Measurements from ENCODE around the gene SYT1.

SYT1 gene

DNA sequence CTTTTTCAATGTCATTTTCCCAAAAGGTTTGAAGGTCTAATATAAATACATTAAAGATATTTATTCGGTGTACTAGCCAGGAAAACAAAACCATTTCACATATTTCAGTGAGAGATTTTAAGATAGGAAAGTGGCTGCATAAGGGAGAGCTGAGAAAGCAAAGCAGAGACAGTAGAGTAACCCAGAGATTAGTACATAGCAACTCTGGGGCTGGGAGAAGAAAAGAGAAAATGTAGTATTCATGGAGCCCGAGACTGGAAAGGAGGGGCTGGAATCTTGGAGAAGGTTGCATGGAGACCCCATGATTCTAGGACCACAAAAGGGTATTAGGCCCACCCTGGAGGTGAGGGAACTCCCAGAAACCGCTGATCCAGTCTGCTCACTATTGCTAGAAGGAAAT is 589.2 kb downstream of the SYT1 start:
- Mint-ChIP-seq H3K4me1 (ENCODE audit: low read depth in 2 of 2) (no peaks in the 10 kb centered on the region), H3K27me3 (no peaks in the 10 kb centered on the region), H3K4me3 (no peak overlapping the region), H3K9me3 (no peaks in the 10 kb centered on the region), H3K27ac (no peak overlapping the region), H3K36me3 (ENCODE audit: insufficient read depth) (no peaks in the 10 kb centered on the region)
- DNase-seq (no peak), ATAC-seq (replicated peaks) (no peak)

DNA sequence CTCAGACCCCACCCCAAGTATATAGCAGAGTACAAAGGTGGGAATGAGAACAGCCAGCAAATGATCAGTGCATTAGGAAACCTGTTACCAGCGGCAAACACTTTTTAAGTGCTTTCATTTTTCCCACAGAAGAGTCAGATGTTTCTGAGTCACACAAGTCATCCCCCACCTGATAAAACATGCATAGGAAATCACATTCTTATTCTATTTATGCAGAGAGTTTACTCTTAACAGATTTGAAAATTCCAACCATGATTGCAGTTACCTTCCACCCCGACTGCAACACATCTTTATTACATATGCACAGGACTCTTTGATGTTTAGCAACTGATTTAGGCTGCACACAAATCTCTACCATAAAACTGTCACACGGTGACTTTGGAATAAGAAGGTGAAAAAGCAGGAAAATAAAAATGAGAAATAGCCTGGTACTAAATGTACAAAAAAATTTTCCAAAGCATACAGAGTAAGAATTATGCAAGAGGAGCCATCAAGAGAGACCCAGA is 589.8 kb downstream of the SYT1 start:
- Mint-ChIP-seq H3K27ac (no peak overlapping the region), H3K27me3 (no peaks in the 10 kb centered on the region), H3K4me1 (ENCODE audit: low read depth in 2 of 2) (no peaks in the 10 kb centered on the region), H3K4me3 (no peak overlapping the region), H3K9me3 (no peaks in the 10 kb centered on the region), H3K36me3 (ENCODE audit: insufficient read depth) (no peaks in the 10 kb centered on the region)
- no peak for ATAC-seq (replicated peaks)
- no peak for DNase-seq

DNA sequence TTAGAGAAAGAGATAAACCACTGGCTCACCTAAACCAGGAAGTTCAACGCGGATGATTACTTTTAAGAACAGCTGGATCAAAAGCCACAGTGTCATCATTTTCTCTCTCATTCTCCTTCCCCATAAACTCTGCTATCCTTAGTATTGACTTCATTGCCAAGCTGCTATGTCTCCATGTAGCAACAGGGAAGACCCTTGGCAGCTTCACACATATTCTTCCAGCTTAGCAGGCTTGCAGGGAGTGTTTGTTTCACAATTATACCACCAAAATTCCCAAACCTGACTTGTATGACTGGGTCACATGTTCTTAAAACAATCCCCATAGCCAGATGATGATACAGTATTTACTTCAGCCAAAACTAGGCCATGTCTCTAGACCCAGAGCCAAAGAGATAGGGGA is 590.7 kb downstream of the SYT1 start:
- Mint-ChIP-seq H3K36me3 (ENCODE audit: insufficient read depth) (no peaks in the 10 kb centered on the region), H3K4me3 (no peak overlapping the region), H3K27ac (no peak overlapping the region), H3K9me3 (peaks cover 0 to 8% of the 10 kb centered on the region in 2 donors), H3K27me3 (no peaks in the 10 kb centered on the region), H3K4me1 (ENCODE audit: low read depth in 2 of 2) (no peaks in the 10 kb centered on the region)
- DNase-seq (no peak), ATAC-seq (replicated peaks) (no peak)

DNA sequence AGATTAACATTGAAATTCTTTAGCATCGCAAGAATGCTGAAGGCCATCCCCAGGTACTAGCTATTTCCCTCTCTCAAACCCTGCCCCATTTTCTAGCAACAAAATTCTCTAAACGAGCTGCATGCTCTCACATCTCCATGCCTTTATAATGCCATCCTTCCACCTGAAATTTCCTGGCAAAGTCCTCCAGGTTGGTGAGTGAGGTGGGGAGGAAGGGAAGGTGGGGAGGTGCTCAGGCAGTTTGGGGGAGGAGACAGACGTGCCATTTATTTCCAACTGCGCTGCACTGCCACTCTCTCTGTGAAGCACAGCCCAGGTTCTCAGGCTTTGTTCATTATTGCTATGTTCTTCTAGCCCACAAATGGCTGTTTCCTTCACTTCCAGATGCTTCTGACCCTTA is 617.7 kb downstream of the SYT1 start:
- Mint-ChIP-seq H3K27ac (no peak overlapping the region), H3K4me1 (ENCODE audit: low read depth in 2 of 2) (no peaks in the 10 kb centered on the region), H3K36me3 (ENCODE audit: insufficient read depth) (no peaks in the 10 kb centered on the region), H3K4me3 (no peak overlapping the region), H3K27me3 (no peaks in the 10 kb centered on the region), H3K9me3 (peaks cover 9 to 20% of the 10 kb centered on the region in 2 donors)
- DNase-seq (no peak), ATAC-seq (replicated peaks) (no peak)

DNA sequence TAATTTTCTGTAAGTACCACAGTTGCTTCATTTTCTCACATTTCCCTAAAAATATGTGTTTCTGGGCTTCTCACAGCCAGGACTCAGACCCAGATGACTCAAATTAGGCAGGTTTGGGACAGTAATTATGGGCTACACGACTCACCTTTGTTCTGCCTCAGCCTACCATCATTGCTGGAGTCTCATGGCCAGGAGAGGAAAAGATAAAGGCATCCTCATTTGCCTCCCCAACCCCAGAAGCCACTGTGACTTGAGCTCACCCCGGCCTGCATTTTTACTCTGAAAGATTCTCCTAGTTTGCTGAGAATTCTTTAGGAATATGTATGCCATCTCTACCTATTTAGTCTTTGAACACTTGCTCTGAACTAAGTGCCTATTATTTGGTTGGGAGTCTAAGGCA is 618.3 kb downstream of the SYT1 start:
- no peak overlapping the region for H3K4me3 Mint-ChIP-seq
- no peaks in the 10 kb centered on the region for H3K27me3 Mint-ChIP-seq
- H3K4me1 Mint-ChIP-seq (ENCODE audit: low read depth in 2 of 2): no peaks in the 10 kb centered on the region
- H3K36me3 Mint-ChIP-seq (ENCODE audit: insufficient read depth): no peaks in the 10 kb centered on the region
- no peak for DNase-seq
- peaks cover 9 to 20% of the 10 kb centered on the region in 2 donors for H3K9me3 Mint-ChIP-seq
- no peak overlapping the region for H3K27ac Mint-ChIP-seq
- no peak for ATAC-seq (replicated peaks)

DNA sequence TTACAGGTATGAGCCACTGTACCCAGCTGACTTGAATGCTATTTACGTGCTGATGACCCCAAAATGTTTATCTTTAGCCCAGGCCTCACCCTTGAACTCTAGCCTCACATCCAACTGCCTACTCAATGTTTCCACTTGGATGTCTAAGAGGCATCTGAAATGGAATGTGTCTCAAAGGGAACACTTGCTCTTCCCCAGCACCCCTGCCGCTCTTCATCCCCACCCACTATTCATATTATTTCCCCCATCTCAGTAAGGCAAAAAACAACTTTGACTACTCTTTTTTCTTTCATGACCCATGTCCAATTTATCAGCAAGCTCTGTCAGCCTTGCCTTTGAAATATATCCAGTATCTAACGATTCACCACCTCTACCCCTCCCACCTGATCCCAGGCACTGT is 621.6 kb downstream of the SYT1 start:
- H3K27me3 Mint-ChIP-seq: no peaks in the 10 kb centered on the region
- DNase-seq (no peak), ATAC-seq (replicated peaks) (no peak)
- H3K4me1 Mint-ChIP-seq (ENCODE audit: low read depth in 2 of 2): no peaks in the 10 kb centered on the region
- H3K36me3 Mint-ChIP-seq (ENCODE audit: insufficient read depth): no peaks in the 10 kb centered on the region
- peaks cover 11 to 20% of the 10 kb centered on the region in 2 donors for H3K9me3 Mint-ChIP-seq
- H3K27ac Mint-ChIP-seq: no peak overlapping the region
- no peak overlapping the region for H3K4me3 Mint-ChIP-seq

DNA sequence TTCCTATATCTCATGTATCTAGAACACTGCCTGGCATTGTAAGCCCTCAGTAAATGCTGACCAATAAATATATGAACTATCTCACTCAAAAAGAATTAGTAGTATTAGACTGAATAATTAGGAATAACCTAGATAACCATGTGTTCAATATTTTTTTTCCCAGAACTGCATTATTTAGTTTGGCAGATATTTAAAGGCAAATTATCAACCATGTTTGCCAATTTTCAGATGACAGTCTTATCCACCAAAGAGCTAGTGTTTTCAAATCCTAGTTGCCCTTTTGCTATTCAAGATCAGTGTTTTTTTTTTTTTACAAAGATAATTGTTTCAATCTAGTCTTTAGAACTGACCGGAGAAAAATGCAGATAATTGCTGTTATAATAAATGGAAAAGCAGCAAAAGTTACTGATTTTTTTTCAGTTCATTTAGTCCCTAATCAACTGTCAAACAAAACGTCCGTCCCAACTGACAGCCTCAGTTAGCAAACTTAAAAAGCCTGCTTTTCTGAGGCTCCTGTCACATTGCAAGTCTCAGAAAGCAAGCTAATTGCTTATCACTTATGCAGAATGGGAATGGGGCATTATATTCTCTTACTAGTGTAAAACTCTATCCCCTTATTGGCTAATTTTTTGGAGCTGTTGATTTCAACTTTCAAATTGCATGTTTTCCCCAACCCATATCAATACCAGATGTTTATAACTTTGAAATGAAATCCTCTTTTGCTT is 623.0 kb downstream of the SYT1 start:
- H3K9me3 Mint-ChIP-seq: peaks cover 11 to 15% of the 10 kb centered on the region in 2 donors
- H3K27me3 Mint-ChIP-seq: no peaks in the 10 kb centered on the region
- DNase-seq (no peak), ATAC-seq (replicated peaks) (no peak)
- no peak overlapping the region for H3K27ac Mint-ChIP-seq
- no peaks in the 10 kb centered on the region for H3K4me1 Mint-ChIP-seq (ENCODE audit: low read depth in 2 of 2)
- no peaks in the 10 kb centered on the region for H3K36me3 Mint-ChIP-seq (ENCODE audit: insufficient read depth)
- no peak overlapping the region for H3K4me3 Mint-ChIP-seq

Measured in effector memory CD8-positive, alpha-beta T cell (primary cell).